Neural cell (in vitro differentiated cells): ENCODE measurements around the gene MED26.

Experiments used
- CTCF ChIP-seq: fragments of 450-650 bp; IDR thresholded peaks from 2 replicates; pipeline ENCODE4 v1.5.1; 2014; ENCODE audit warnings: antibody characterized with exemption, mild to moderate bottlenecking, moderate library complexity; ENCODE audit not compliant: poor library complexity, severe bottlenecking
- EP300 ChIP-seq: fragments of 450-650 bp; conservative IDR thresholded peaks from 2 replicates; pipeline ENCODE4 v1.6.1; 2014; ENCODE audit warnings: antibody characterized with exemption, mild to moderate bottlenecking, moderate library complexity; ENCODE audit not compliant: poor library complexity, severe bottlenecking
- EZH2 ChIP-seq: fragments of 200-600, 300-800 bp; shearing (Covaris generic), sonication (generic); IDR thresholded peaks from 2 replicates; pipeline ENCODE4 v1.6.1; 2014; ENCODE audit warnings: antibody characterized with exemption, low read length, borderline replicate concordance, mild to moderate bottlenecking; ENCODE audit not compliant: insufficient read depth, poor library complexity, severe bottlenecking
- POLR2AphosphoS5 ChIP-seq: IDR thresholded peaks from 2 replicates; pipeline ENCODE4 v1.6.1; 2012
- RAD21 ChIP-seq: fragments of 450-650 bp; conservative IDR thresholded peaks from 2 replicates; pipeline ENCODE4 v1.6.1; 2014; ENCODE audit warnings: antibody characterized with exemption, mild to moderate bottlenecking, moderate library complexity
- TAF1 ChIP-seq: IDR thresholded peaks from 2 replicates; pipeline ENCODE4 v1.6.1; 2012; ENCODE audit warnings: low read depth

DNA sequence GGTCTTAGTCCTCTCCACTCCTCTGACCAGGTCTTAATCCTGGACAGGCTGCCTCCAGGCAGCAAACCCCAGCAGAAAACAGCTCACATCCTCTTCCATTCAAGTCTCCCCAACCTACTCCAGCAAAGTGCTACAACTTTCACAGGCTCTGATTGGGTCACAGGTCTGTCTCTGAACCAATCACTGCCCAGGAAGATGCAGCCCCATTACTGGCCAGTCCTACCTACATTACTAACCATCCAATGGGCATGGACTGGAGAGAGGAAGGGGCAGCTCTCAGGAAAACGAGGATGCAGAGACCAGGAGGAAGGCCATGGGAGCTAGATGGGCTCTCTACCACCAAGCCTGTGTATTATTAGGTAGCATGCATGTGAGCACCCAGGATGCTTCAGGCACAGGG, 12.2 kb downstream of the MED26 start:
- no peak for TF ChIP-seq POLR2AphosphoS5
- TF ChIP-seq EP300 = no peak
- TF ChIP-seq EZH2 = no peak
- no peak for TF ChIP-seq CTCF
- no peak for TF ChIP-seq TAF1
- TF ChIP-seq RAD21 = no peak
